ENCODE data around the gene PRELID3B. TPM values are rescaled to one million over a fixed set of nuclear protein-coding genes. Genes with fewer than 3 reads are reported as not detected.

PRELID3B gene
- total and polyA plus RNA-seq, 2 of the 13 experiments (the other 11 are each of a cell fraction or from before 2014, with no cell fraction given), result 23.3 to 42.6 TPM

GRCh38 chr20:59039233-59039632, 3.4 kb downstream of the PRELID3B start:
- 88% methylated on average over 1 of the region's 1 CpG for WGBS (ENCODE audit: low lambda C conversion rate)

More at GRCh38 chr20:59039233-59039632, 3.4 kb downstream of the PRELID3B start:
- ChIA-PET CTCF (ENCODE audit: low intra/inter-chr PET ratio, low total read pairs) (no interaction called here), POLR2A (no interaction called here)
- Histone ChIP-seq H3K4me3 (replicated peaks in 1 of 3; ENCODE audit: insufficient read depth in 1 of 3, low read depth in 2 of 3, low read length in 3 of 3) (no peak overlapping the region), H3K4me2 (ENCODE audit: low read depth, low read length) (no peak overlapping the region), H3K9me3 (ENCODE audit: low read length) (no peaks in the 10 kb centered on the region), H3K36me3 (replicated peaks in 1 of 2; ENCODE audit: control insufficient read depth in 1 of 2, insufficient read depth in 2 of 2, low read length in 2 of 2) (no peaks in the 10 kb centered on the region), H3K9ac (ENCODE audit: insufficient read depth, low read depth, low read length) (no peak overlapping the region), H3K79me2 (ENCODE audit: insufficient read depth, low read length) (peaks cover 25% of the 10 kb centered on the region), H4K20me1 (ENCODE audit: insufficient read depth, low read length) (no peaks in the 10 kb centered on the region), H3K4me1 (ENCODE audit: insufficient read depth, low read length) (peaks cover 15% of the 10 kb centered on the region), H2AFZ (ENCODE audit: low read length) (no peak overlapping the region), H3K27me3 (ENCODE audit: control insufficient read depth in 1 of 2, insufficient read depth in 2 of 2, low read length in 2 of 2) (peaks cover 2 to 3% of the 10 kb centered on the region in 2 experiments; a peak in 2 of 5 replicates), H3K27ac (ENCODE audit: extremely low read length, insufficient read depth, low read length) (no peak overlapping the region)
- DNase-seq (ENCODE audit: low spot score) (no peak), ATAC-seq (no peak), FAIRE-seq (peak; percentile 42)
- no TSS peak for BruUV-seq (replicated peaks)
- in situ Hi-C loops (cut with HindIII; ENCODE audit: extremely low pct_ligation_motif_present, low pct_unique_long_range_greater_than_20kb), result no loop called here
- no peak for TF ChIP-seq ZKSCAN5 (CRISPR knock-in tag; IDR thresholded peaks at IDR 0.05)
- TF ChIP-seq TIGD3 (CRISPR knock-in tag; IDR thresholded peaks at IDR 0.05; ENCODE audit: borderline replicate concordance), result no peak
- no peak for TF ChIP-seq NAIF1 (CRISPR knock-in tag; IDR thresholded peaks at IDR 0.05; ENCODE audit: borderline replicate concordance)
- TF ChIP-seq CEBPB (IDR thresholded peaks at IDR 0.05; ENCODE audit: borderline replicate concordance, low read depth, low read length), result peak; percentile 31; the same call in 1 of the 2 replicates
- TF ChIP-seq IRF9 (CRISPR knock-in tag; IDR thresholded peaks at IDR 0.05; ENCODE audit: borderline replicate concordance), result no peak
- intact Hi-C loops (cut with micrococcal nuclease; ENCODE audit: unreplicated experiment), result no loop called here

Data from HepG2 (cell line).